GM12878 (cell line): ENCODE data around the gene ZBTB3. TPM values are rescaled to one million over a fixed set of nuclear protein-coding genes. Genes with fewer than 3 reads are reported as not detected.

ENCODE experiments used
- ATAC-seq: fragments of 200-7000 bp; cut with Tn5 transposase; 3 replicates; pipeline ENCODE4 v1.9.1; 2020; ENCODE audit warnings: mild to moderate bottlenecking, moderate library complexity
- BruUV-seq: library from RNA; stranded (reverse); fragments of 400-500 nt; replicated peaks from 2 replicates; lab custom pipeline; 2021; lab: Mats Ljungman, UMichigan
- CTCF ChIA-PET: fragments of 300-600 bp; sonication (Branson Sonifier 250); formaldehyde crosslinking; extraction: SDS; loops from one replicate; lab custom pipeline; 2021; ENCODE audit warnings: inconsistent platforms; lab: Yijun Ruan, JAX
- POLR2A ChIA-PET: fragments of 350-600 bp; formaldehyde crosslinking; extraction: SDS; loops from one replicate; lab custom pipeline; 2021; ENCODE audit warnings: inconsistent platforms; lab: Charles Lee
- RAD21 ChIA-PET: fragments of 300-600 bp; sonication (Branson Sonifier 250); formaldehyde crosslinking; loops from one replicate; lab custom pipeline; 2023; ENCODE audit warnings: antibody characterized with exemption; ENCODE audit not compliant: unreplicated experiment; lab: Charles Lee
- SMC1A ChIA-PET: fragments of 300-600 bp; sonication (Branson Sonifier 250); formaldehyde crosslinking; loops from one replicate; lab custom pipeline; 2023; ENCODE audit not compliant: unreplicated experiment, uncharacterized antibody; lab: Charles Lee
- DNase-seq: peaks from one replicate; pipeline ENCODE4 v3.0.0-alpha.2; 2011; ENCODE audit warnings: low read depth, low spot score
- FAIRE-seq: peaks from 3 replicates; lab custom pipeline; 2011; peaks lifted over from hg19 to GRCh38; lab: Jason Lieb, UNC
- H2AFZ ChIP-seq: 2 replicates; pipeline ENCODE4 v1.6.0; 2011; ENCODE audit warnings: low read depth, low read length, control low read depth; ENCODE audit not compliant: control insufficient read depth
- H3K27ac ChIP-seq: 2 replicates; pipeline ENCODE4 v1.5.1; 2011; ENCODE audit warnings: control low read depth; ENCODE audit not compliant: control insufficient read depth, insufficient read depth
- H3K27me3 ChIP-seq, 2 experiments: replicated peaks in 1 of 2; 2 replicates each; pipeline versions ENCODE4 v1.6.0 to v1.6.1; 2011; ENCODE audit warnings: low read length in 1 of 2; ENCODE audit not compliant: control insufficient read depth in 2 of 2, insufficient read depth in 2 of 2
- H3K36me3 ChIP-seq, 2 experiments: 2 replicates each; pipeline ENCODE4 v1.5.1; 2011; ENCODE audit warnings: low read length in 1 of 2; ENCODE audit not compliant: control insufficient read depth in 2 of 2, insufficient read depth in 2 of 2
- H3K4me1 ChIP-seq: 2 replicates; pipeline ENCODE4 v1.6.1; 2011; ENCODE audit warnings: mild to moderate bottlenecking, low read length, moderate library complexity, mixed read lengths; ENCODE audit not compliant: control insufficient read depth, insufficient read depth
- H3K4me2 ChIP-seq: 2 replicates; pipeline ENCODE4 v1.6.0; 2011; ENCODE audit warnings: control low read depth; ENCODE audit not compliant: control insufficient read depth, insufficient read depth
- H3K4me3 ChIP-seq: fragments of 200-600 bp; sonication (generic); 2 replicates; pipeline ENCODE4 v1.5.1; 2016
- H3K79me2 ChIP-seq: 2 replicates; pipeline ENCODE4 v1.6.0; 2011; ENCODE audit warnings: low read length; ENCODE audit not compliant: control insufficient read depth, insufficient read depth
- H3K9ac ChIP-seq: 2 replicates; pipeline ENCODE4 v1.8.0; 2011; ENCODE audit warnings: low read length, control low read depth, mixed read lengths; ENCODE audit not compliant: control insufficient read depth, insufficient read depth
- H3K9me3 ChIP-seq: replicated peaks from 3 replicates; pipeline ENCODE4 v1.5.1; 2011; ENCODE audit warnings: mild to moderate bottlenecking, low read length; ENCODE audit not compliant: control insufficient read depth, insufficient read depth
- H4K20me1 ChIP-seq: 2 replicates; pipeline ENCODE4 v1.6.0; 2011; ENCODE audit not compliant: control insufficient read depth, insufficient read depth
- DPF2 ChIP-seq: fragments of 450-650 bp; IDR thresholded peaks from 2 replicates; pipeline ENCODE4 v1.6.1; 2017; ENCODE audit warnings: mild to moderate bottlenecking
- EED ChIP-seq: sonication (generic); IDR thresholded peaks from 2 replicates; pipeline ENCODE4 v1.6.1; 2016; ENCODE audit warnings: antibody characterized with exemption, low read depth
- IKZF1 ChIP-seq: fragments of 450-650 bp; conservative IDR thresholded peaks from 2 replicates; pipeline ENCODE4 v1.6.1; 2017; ENCODE audit warnings: antibody characterized with exemption, mild to moderate bottlenecking
- IKZF2 ChIP-seq, 2 experiments: fragments of 450-650 bp; IDR thresholded peaks; 2 replicates each; pipeline ENCODE4 v1.6.1; 2017; ENCODE audit warnings: mild to moderate bottlenecking in 2 of 2, moderate library complexity in 2 of 2
- JUNB ChIP-seq: IDR thresholded peaks from 2 replicates; pipeline ENCODE4 v1.6.1; 2016; ENCODE audit warnings: antibody characterized with exemption, mild to moderate bottlenecking
- LARP7 ChIP-seq: fragments of 450-650 bp; IDR thresholded peaks from 2 replicates; pipeline ENCODE4 v1.6.1; 2017; ENCODE audit warnings: mild to moderate bottlenecking
- RAD51 ChIP-seq: fragments of 450-650 bp; IDR thresholded peaks from 2 replicates; pipeline ENCODE4 v1.6.1; 2016; ENCODE audit warnings: moderate library complexity, mild to moderate bottlenecking, inconsistent platforms
- RB1 ChIP-seq: fragments of 450-650 bp; formaldehyde crosslinking; IDR thresholded peaks from 2 replicates; pipeline ENCODE4 v1.6.1; 2017; ENCODE audit warnings: mild to moderate bottlenecking, borderline replicate concordance
- RFX5 ChIP-seq: IDR thresholded peaks from 2 replicates; pipeline ENCODE4 v1.6.1; 2011; ENCODE audit warnings: low read depth, low read length, improper control_type of control experiment
- SPI1 ChIP-seq: IDR thresholded peaks from 2 replicates; pipeline ENCODE4 v1.6.1; 2011; ENCODE audit warnings: low read depth, mild to moderate bottlenecking, low read length, moderate library complexity, borderline replicate concordance; ENCODE audit not compliant: insufficient read depth
- SREBF2 ChIP-seq: IDR thresholded peaks from 2 replicates; pipeline ENCODE4 v1.6.1; 2012; ENCODE audit warnings: mild to moderate bottlenecking, low read length
- STAT1 ChIP-seq: fragments of 450-650 bp; conservative IDR thresholded peaks from 2 replicates; pipeline ENCODE4 v1.6.1; 2014; ENCODE audit warnings: antibody characterized with exemption, mild to moderate bottlenecking
- STAT3 ChIP-seq: IDR thresholded peaks from 2 replicates; pipeline ENCODE4 v1.6.1; 2011; ENCODE audit warnings: low read depth, low read length, improper control_type of control experiment
- TAF1 ChIP-seq: IDR thresholded peaks from 2 replicates; pipeline ENCODE4 v1.6.1; 2011; ENCODE audit warnings: mild to moderate bottlenecking, low read depth, low read length, borderline replicate concordance
- TCF12 ChIP-seq: IDR thresholded peaks from 2 replicates; pipeline ENCODE4 v1.6.1; 2011; ENCODE audit warnings: low read depth, mild to moderate bottlenecking, low read length
- ZNF217 ChIP-seq: fragments of 450-650 bp; IDR thresholded peaks from 2 replicates; pipeline ENCODE4 v1.6.1; 2017; ENCODE audit warnings: antibody characterized with exemption, mild to moderate bottlenecking
- ZNF24 ChIP-seq: fragments of 450-650 bp; IDR thresholded peaks from 2 replicates; pipeline ENCODE4 v1.6.1; 2017; ENCODE audit warnings: antibody characterized with exemption, mild to moderate bottlenecking
- WGBS: methylation state at CpG from one replicate; pipeline ENCODE4 v1.1.6; 2016; ENCODE audit warnings: low lambda C conversion rate; ENCODE audit not compliant: insufficient replicate concordance, insufficient coverage; ENCODE audit errors: missing lambda C conversion rate; 5-methylcytosine and 5-hydroxymethylcytosine counted together
- in situ Hi-C: fragments of 300-500 bp; cut with MboI; formaldehyde crosslinking; loops from 9 replicates; pipeline ENCODE4 v1.14.3; 2018; ENCODE audit warnings: mixed read lengths
- intact Hi-C: fragments of 100-400 bp; cut with micrococcal nuclease; formaldehyde crosslinking; loops from one replicate; pipeline ENCODE4 v1.14.2; 2022; ENCODE audit not compliant: unreplicated experiment
- polyA plus RNA-seq, 11 experiments: library from polyadenylated mRNA; depleted of rRNA in 4 of 11; unstranded in 6 of 11; stranded (reverse) in 5 of 11; fragments of >200 nt; fragmentation: Nextera tagmentation in 4 of 11; fragmentation: Illumina TruSeq in 1 of 11; extraction: Ambion mirVana in 4 of 11; extraction: Trizol in 1 of 11; gene quantifications; 1 replicate in 1 of 11; 2 replicates in 10 of 11; pipeline versions ENCODE4 v1.2.1 to v1.2.3, GENCODE V29; 2011 to 2016; ENCODE audit warnings: inconsistent platforms in 2 of 11, missing spikeins in 2 of 11, low read depth in 1 of 11
- total RNA-seq, 4 experiments: library from RNA; depleted of rRNA in 3 of 4; stranded (reverse); fragments of >200 nt in 3 of 4; fragmentation: Illumina TruSeq in 1 of 4; extraction: Trizol in 1 of 4; gene quantifications; 2 replicates each; pipeline versions ENCODE4 v1.2.1 to v1.2.3, GENCODE V29; 2013 to 2021
- TF ChIP-seq, protein P1 (sequence below): IDR thresholded peaks from 2 replicates; pipeline ENCODE4 v1.6.1; 2011; ENCODE audit warnings: low read depth, mild to moderate bottlenecking, low read length, moderate library complexity, borderline replicate concordance; ENCODE audit errors: extremely low read depth
- TF ChIP-seq, protein P2 (sequence below): IDR thresholded peaks from 2 replicates; pipeline ENCODE4 v1.6.1; 2011; ENCODE audit warnings: borderline replicate concordance, low read depth, mild to moderate bottlenecking, moderate library complexity, mixed read lengths, low read length; ENCODE audit not compliant: insufficient read depth; ENCODE audit errors: extremely low read length

ZBTB3 gene
- total and polyA plus RNA-seq, 10 of the 15 experiments (the other 5 are each of a cell fraction or from before 2014, with no cell fraction given): 1.4 to 7.7 (median 4.8) TPM

DNA sequence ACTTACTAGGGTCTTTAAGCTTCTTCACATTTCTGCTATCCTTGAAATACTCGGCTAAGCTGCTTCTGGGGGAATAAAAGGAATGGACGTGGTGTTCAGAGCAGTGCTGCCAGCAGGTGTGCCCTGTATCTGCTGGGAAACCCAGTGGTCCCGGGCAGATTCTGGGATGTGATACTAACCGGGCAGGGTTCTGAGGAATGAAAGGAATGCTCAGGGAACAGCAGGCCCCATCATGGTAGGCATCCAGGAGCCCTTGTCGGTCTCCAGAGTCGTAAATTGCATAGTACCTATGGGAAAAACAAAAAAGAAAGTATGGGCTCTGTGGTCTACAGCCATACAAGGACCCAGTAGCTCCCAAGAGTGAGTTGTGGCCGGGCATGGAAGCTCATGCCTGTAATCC, 42.3 kb upstream of the ZBTB3 start:
- no TSS peak for BruUV-seq
- peaks cover 5% of the 10 kb centered on the region; the same call in 1 of the 2 replicates for H3K4me1 ChIP-seq
- CTCF ChIA-PET: interaction anchor here (1.5 kb wide), 1 partner anchor 10 kb away, joined by 5 read pairs; no protein-coding TSS in a partner anchor
- in situ Hi-C loops (no loop called here), intact Hi-C loops (no loop called here)
- no peaks in the 10 kb centered on the region for H3K27me3 ChIP-seq
- H2AFZ ChIP-seq: no peak overlapping the region
- peaks cover 28 to 37% of the 10 kb centered on the region in 2 experiments for H3K36me3 ChIP-seq
- H3K9me3 ChIP-seq: no peaks in the 10 kb centered on the region
- 97% methylated on average over 7 of the region's 7 CpGs for WGBS
- peaks cover 5% of the 10 kb centered on the region for H3K79me2 ChIP-seq
- no peak overlapping the region for H3K9ac ChIP-seq
- POLR2A ChIA-PET: interaction anchor here (0.7 to 2.3 kb wide), 3 partner anchors 10 to 35 kb away, joined by 3 to 9 read pairs (median 4); partner anchors contain the start of genes NXF1 and STX5
- FAIRE-seq: no peak
- SMC1A ChIA-PET: no interaction called here
- no peak for ATAC-seq
- RAD21 ChIA-PET: no interaction called here
- no peak overlapping the region for H3K4me2 ChIP-seq
- DNase-seq: no peak
- TF ChIP-seq TAF1: no peak
- no peak for TF ChIP-seq STAT3
- TF ChIP-seq TCF12: no peak
- TF ChIP-seq IKZF2 (IDR thresholded peaks at IDR 0.05): no peak
- TF ChIP-seq ZNF24: no peak
- no peak for TF ChIP-seq DPF2
- no peak for TF ChIP-seq EED
- no peak for TF ChIP-seq RFX5
- TF ChIP-seq SPI1: no peak
- no peak for TF ChIP-seq JUNB
- TF ChIP-seq, protein P1, sequence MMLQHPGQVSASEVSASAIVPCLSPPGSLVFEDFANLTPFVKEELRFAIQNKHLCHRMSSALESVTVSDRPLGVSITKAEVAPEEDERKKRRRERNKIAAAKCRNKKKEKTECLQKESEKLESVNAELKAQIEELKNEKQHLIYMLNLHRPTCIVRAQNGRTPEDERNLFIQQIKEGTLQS: no peak
- no peak for TF ChIP-seq RAD51
- TF ChIP-seq IKZF1: no peak
- no peak for TF ChIP-seq LARP7
- TF ChIP-seq ZNF217: no peak
- TF ChIP-seq, protein P2, sequence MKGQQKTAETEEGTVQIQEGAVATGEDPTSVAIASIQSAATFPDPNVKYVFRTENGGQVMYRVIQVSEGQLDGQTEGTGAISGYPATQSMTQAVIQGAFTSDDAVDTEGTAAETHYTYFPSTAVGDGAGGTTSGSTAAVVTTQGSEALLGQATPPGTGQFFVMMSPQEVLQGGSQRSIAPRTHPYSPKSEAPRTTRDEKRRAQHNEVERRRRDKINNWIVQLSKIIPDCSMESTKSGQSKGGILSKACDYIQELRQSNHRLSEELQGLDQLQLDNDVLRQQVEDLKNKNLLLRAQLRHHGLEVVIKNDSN: no peak
- TF ChIP-seq STAT1: no peak
- no peak for TF ChIP-seq SREBF2
- no peak for TF ChIP-seq RB1
- H4K20me1 ChIP-seq: no peaks in the 10 kb centered on the region
- no peak overlapping the region for H3K27ac ChIP-seq
- H3K4me3 ChIP-seq: no peak overlapping the region
